ENCODE measurements around the gene NUDCD3. TPM values are rescaled to one million over a fixed set of nuclear protein-coding genes. Genes with fewer than 3 reads are reported as not detected.

NUDCD3 gene
- total RNA-seq, 1 donor, result 54.3 TPM

DNA sequence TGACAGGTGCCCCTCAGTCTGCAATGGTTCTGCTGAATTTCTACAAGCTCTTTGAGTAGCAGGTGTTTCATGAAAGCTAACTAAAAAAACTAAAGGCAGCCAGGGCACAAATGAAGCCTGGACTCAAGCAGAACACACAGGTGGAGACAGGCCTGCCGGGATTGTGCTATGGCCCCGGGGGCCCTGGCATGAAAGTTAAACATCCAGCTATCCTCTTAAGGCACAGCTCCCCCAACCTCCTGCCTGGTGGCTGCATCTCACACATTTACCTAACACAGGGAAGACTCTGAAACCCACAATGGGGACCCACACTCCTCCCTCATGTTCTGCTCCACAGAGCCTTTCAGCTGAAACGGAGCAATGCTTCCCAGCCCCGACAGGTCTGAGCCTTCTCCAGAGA lies 88.8 kb downstream of the NUDCD3 start:
- peaks cover 18% of the 10 kb centered on the region for H4K20me1 ChIP-seq (ENCODE audit: insufficient read depth, low read length)

DNA sequence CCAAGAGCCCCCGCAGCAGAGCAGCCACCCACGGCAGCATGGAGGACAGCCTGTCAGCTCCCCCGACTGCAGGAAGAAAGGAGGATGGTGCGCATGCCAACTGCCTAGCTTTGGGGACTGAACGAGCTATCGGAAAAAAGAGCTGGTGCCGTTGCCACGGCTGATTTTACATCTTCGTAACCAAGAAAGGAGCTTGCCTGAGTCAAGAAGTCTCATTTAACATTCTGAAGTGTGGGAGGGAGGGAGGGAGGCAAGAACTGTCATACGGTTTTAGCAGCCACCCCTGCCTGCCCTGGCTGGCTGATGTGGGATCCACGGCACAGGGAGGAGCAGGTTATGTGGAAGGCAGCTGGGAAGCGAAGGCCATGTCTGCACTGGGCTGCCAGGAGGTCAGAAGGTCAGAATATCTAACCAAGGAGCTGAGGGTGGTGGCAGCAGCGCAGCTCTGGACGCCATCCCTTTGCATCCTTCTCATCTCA lies 90.4 kb downstream of the NUDCD3 start:
- no peaks in the 10 kb centered on the region for H3K27me3 ChIP-seq (ENCODE audit: insufficient read depth, low read length)
- peaks cover 18% of the 10 kb centered on the region for H4K20me1 ChIP-seq (ENCODE audit: insufficient read depth, low read length)
- DNase-seq (ENCODE audit: insufficient read length, low spot score, missing footprints), result no peak
- H3K4me2 ChIP-seq (ENCODE audit: insufficient read depth, low read length), result no peak overlapping the region
- H2AFZ ChIP-seq (ENCODE audit: low read length), result no peak overlapping the region
- H3K4me3 ChIP-seq (ENCODE audit: insufficient read depth, low read length), result no peak overlapping the region
- peaks cover 8% of the 10 kb centered on the region for H3K79me2 ChIP-seq (ENCODE audit: insufficient read depth, low read length)
- H3K9me3 ChIP-seq (ENCODE audit: low read depth, low read length), result no peaks in the 10 kb centered on the region
- TF ChIP-seq, protein P1, sequence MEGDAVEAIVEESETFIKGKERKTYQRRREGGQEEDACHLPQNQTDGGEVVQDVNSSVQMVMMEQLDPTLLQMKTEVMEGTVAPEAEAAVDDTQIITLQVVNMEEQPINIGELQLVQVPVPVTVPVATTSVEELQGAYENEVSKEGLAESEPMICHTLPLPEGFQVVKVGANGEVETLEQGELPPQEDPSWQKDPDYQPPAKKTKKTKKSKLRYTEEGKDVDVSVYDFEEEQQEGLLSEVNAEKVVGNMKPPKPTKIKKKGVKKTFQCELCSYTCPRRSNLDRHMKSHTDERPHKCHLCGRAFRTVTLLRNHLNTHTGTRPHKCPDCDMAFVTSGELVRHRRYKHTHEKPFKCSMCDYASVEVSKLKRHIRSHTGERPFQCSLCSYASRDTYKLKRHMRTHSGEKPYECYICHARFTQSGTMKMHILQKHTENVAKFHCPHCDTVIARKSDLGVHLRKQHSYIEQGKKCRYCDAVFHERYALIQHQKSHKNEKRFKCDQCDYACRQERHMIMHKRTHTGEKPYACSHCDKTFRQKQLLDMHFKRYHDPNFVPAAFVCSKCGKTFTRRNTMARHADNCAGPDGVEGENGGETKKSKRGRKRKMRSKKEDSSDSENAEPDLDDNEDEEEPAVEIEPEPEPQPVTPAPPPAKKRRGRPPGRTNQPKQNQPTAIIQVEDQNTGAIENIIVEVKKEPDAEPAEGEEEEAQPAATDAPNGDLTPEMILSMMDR (IDR thresholded peaks at IDR 0.05; ENCODE audit: extremely low read depth, low read depth, low read length), result no peak
- H3K27ac ChIP-seq (ENCODE audit: low read depth, low read length), result no peak overlapping the region
- peaks cover 15% of the 10 kb centered on the region for H3K36me3 ChIP-seq (ENCODE audit: insufficient read depth, low read length)
- H3K4me1 ChIP-seq (ENCODE audit: insufficient read depth, low read length), result peaks cover 6% of the 10 kb centered on the region

More for the DNA sequence above, 88.8 kb downstream of the NUDCD3 start:
- DNase-seq (ENCODE audit: insufficient read length, low spot score, missing footprints), result no peak
- TF ChIP-seq, protein P1 (IDR thresholded peaks at IDR 0.05; ENCODE audit: extremely low read depth, low read depth, low read length), result no peak
- H3K9me3 ChIP-seq (ENCODE audit: low read depth, low read length), result no peaks in the 10 kb centered on the region
- H3K79me2 ChIP-seq (ENCODE audit: insufficient read depth, low read length), result peaks cover 18% of the 10 kb centered on the region
- no peak overlapping the region for H3K4me3 ChIP-seq (ENCODE audit: insufficient read depth, low read length)
- peaks cover 6% of the 10 kb centered on the region for H3K4me1 ChIP-seq (ENCODE audit: insufficient read depth, low read length)
- peaks cover 12% of the 10 kb centered on the region for H3K36me3 ChIP-seq (ENCODE audit: insufficient read depth, low read length)
- no peaks in the 10 kb centered on the region for H3K27me3 ChIP-seq (ENCODE audit: insufficient read depth, low read length)
- no peak overlapping the region for H3K27ac ChIP-seq (ENCODE audit: low read depth, low read length)
- no peak overlapping the region for H2AFZ ChIP-seq (ENCODE audit: low read length)
- H3K4me2 ChIP-seq (ENCODE audit: insufficient read depth, low read length), result no peak overlapping the region

DNA sequence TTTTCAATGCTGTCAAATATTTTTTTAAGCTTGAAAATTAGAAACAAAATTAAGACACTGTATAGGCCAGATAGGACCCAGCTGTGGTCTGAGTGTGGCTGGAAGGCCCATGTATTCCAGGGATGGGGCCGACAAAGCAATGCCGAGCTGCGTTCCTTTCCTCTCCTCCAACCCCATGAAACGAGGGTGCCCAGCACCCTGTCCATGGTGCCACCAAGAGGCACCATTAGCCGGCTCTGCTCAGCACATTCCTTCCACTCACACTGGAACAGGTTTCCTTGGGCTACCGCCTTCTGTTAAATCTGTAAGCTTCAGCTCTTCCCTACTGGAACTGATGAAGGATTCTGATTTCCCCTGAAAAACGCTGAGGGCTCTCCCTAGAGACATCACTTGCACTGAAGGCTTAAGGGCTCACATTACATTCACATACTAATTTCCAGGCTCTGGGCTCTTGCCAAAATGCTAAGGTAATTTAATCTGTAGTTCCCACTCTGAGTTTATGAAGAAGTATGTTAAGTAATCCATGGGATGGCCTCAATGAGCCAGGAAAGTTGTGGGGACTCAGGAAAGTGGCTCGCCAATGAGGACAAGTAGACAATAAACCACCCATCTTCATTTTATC lies 91.4 kb downstream of the NUDCD3 start:
- Histone ChIP-seq H3K27me3 (ENCODE audit: insufficient read depth, low read length) (no peaks in the 10 kb centered on the region), H3K4me2 (ENCODE audit: insufficient read depth, low read length) (no peak overlapping the region), H3K4me1 (ENCODE audit: insufficient read depth, low read length) (peaks cover 6% of the 10 kb centered on the region), H3K36me3 (ENCODE audit: insufficient read depth, low read length) (peaks cover 13% of the 10 kb centered on the region), H4K20me1 (ENCODE audit: insufficient read depth, low read length) (peaks cover 18% of the 10 kb centered on the region), H2AFZ (ENCODE audit: low read length) (no peak overlapping the region), H3K79me2 (ENCODE audit: insufficient read depth, low read length) (peaks cover 3% of the 10 kb centered on the region), H3K9me3 (ENCODE audit: low read depth, low read length) (no peaks in the 10 kb centered on the region), H3K27ac (ENCODE audit: low read depth, low read length) (no peak overlapping the region), H3K4me3 (ENCODE audit: insufficient read depth, low read length) (no peak overlapping the region)
- DNase-seq (ENCODE audit: insufficient read length, low spot score, missing footprints), result no peak
- TF ChIP-seq, protein P1 (IDR thresholded peaks at IDR 0.05; ENCODE audit: extremely low read depth, low read depth, low read length), result no peak

DNA sequence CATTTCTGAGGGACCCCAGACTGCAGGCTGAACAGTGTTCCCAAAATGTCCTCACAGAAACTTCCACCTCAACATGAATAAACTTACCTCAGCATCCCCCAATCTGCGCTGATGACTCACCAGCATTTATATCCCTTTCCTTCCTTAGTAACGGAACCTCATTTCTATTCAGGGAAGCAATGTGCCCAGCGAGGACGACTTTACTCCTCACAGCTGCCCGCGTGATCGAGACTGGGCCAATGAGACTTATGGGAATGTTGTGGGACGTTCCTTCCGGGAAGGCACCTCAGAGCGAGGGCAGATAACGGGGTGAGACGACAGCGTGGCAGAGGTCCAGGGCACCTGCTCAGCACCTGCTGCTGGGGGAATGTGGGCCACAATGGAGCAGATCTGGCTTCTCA lies 91.9 kb downstream of the NUDCD3 start:
- Histone ChIP-seq H3K27ac (ENCODE audit: low read depth, low read length) (no peak overlapping the region), H3K4me3 (ENCODE audit: insufficient read depth, low read length) (no peak overlapping the region), H3K9me3 (ENCODE audit: low read depth, low read length) (no peaks in the 10 kb centered on the region), H3K36me3 (ENCODE audit: insufficient read depth, low read length) (peaks cover 10% of the 10 kb centered on the region), H4K20me1 (ENCODE audit: insufficient read depth, low read length) (peaks cover 18% of the 10 kb centered on the region), H3K4me2 (ENCODE audit: insufficient read depth, low read length) (no peak overlapping the region), H3K27me3 (ENCODE audit: insufficient read depth, low read length) (no peaks in the 10 kb centered on the region), H2AFZ (ENCODE audit: low read length) (no peak overlapping the region), H3K79me2 (ENCODE audit: insufficient read depth, low read length) (peaks cover 3% of the 10 kb centered on the region), H3K4me1 (ENCODE audit: insufficient read depth, low read length) (peaks cover 6% of the 10 kb centered on the region)
- TF ChIP-seq, protein P1 (IDR thresholded peaks at IDR 0.05; ENCODE audit: extremely low read depth, low read depth, low read length), result no peak
- DNase-seq (ENCODE audit: insufficient read length, low spot score, missing footprints), result no peak
